Naive thymus-derived CD4-positive, alpha-beta T cell (primary cell): ENCODE measurements around the gene VAV2. TPM values are rescaled to one million over a fixed set of nuclear protein-coding genes. Genes with fewer than 3 reads are reported as not detected.
A peak's percentile ranks its signal among the peaks of the same experiment; 100 is the strongest.

Experiments used
- ATAC-seq: fragments of 150-1000 bp; cut with Tn5 transposase; 2 replicates; pipeline ENCODE4 v1.10.0; 2021; ENCODE audit warnings: mild to moderate bottlenecking, moderate library complexity
- CTCF ChIA-PET: fragments of 350-600 bp; sonication (Branson Sonifier 250); formaldehyde crosslinking; loops from one replicate; lab custom pipeline; 2021; ENCODE audit warnings: antibody characterized with exemption; lab: Charles Lee
- POLR2A ChIA-PET: fragments of 350-600 bp; sonication (Branson Sonifier 250); formaldehyde crosslinking; loops from one replicate; lab custom pipeline; 2021; ENCODE audit warnings: antibody characterized with exemption, inconsistent platforms; lab: Charles Lee
- DNase-seq, 9 donors: peaks; one replicate each; pipeline versions ENCODE4 v3.0.0 to v3.0.0-alpha.2; 2020 to 2022; ENCODE audit warnings: mixed read lengths in 1 of 9
- H3K27ac ChIP-seq: one replicate; pipeline ENCODE4 v1.7.0; 2013; ENCODE audit warnings: mild to moderate bottlenecking, low read depth, low read length, moderate library complexity
- H3K27me3 ChIP-seq, 2 donors: one replicate each; pipeline ENCODE4 v1.7.0; 2013; ENCODE audit warnings: low read length in 2 of 2, mild to moderate bottlenecking in 2 of 2, moderate library complexity in 2 of 2; ENCODE audit not compliant: control insufficient read depth in 2 of 2, insufficient read depth in 2 of 2
- H3K36me3 ChIP-seq, 3 experiments: 1 replicate in 2 of 3; 2 replicates in 1 of 3; pipeline ENCODE4 v1.7.0; 2013; ENCODE audit warnings: low read length in 3 of 3, mild to moderate bottlenecking in 3 of 3, moderate library complexity in 1 of 3; ENCODE audit not compliant: insufficient read depth in 3 of 3, control insufficient read depth in 2 of 3
- H3K4me1 ChIP-seq, 2 donors: one replicate each; pipeline ENCODE4 v1.7.0; 2013; ENCODE audit warnings: low read length in 2 of 2, mild to moderate bottlenecking in 2 of 2, moderate library complexity in 1 of 2; ENCODE audit not compliant: control insufficient read depth in 2 of 2, insufficient read depth in 2 of 2
- H3K4me3 ChIP-seq: 2 replicates; pipeline ENCODE4 v1.7.0; 2013; ENCODE audit warnings: mild to moderate bottlenecking, low read length
- H3K9me3 ChIP-seq, 3 experiments: 1 replicate in 2 of 3; 2 replicates in 1 of 3; pipeline ENCODE4 v1.7.0; 2013; ENCODE audit warnings: low read length in 3 of 3; ENCODE audit not compliant: control insufficient read depth in 2 of 3
- H3K27ac Mint-ChIP-seq, 9 donors: one replicate each; pipeline ENCODE4 v1.8.0; 2020 to 2022; ENCODE audit warnings: mixed read lengths in 9 of 9, mild to moderate bottlenecking in 8 of 9, moderate library complexity in 5 of 9, inconsistent platforms in 2 of 9
- H3K27me3 Mint-ChIP-seq, 5 donors: one replicate each; pipeline ENCODE4 v1.8.0; 2021 to 2022; ENCODE audit warnings: mixed read lengths in 5 of 5, mild to moderate bottlenecking in 1 of 5
- H3K36me3 Mint-ChIP-seq, 5 donors: one replicate each; pipeline ENCODE4 v1.8.0; 2020 to 2022; ENCODE audit warnings: mixed read lengths in 5 of 5, mild to moderate bottlenecking in 3 of 5, inconsistent platforms in 1 of 5
- H3K4me1 Mint-ChIP-seq, 7 donors: one replicate each; pipeline ENCODE4 v1.8.0; 2020 to 2022; ENCODE audit warnings: mixed read lengths in 7 of 7, mild to moderate bottlenecking in 3 of 7, inconsistent platforms in 1 of 7
- H3K4me3 Mint-ChIP-seq, 10 donors: one replicate each; pipeline ENCODE4 v1.8.0; 2020 to 2022; ENCODE audit warnings: mild to moderate bottlenecking in 10 of 10, mixed read lengths in 10 of 10, moderate library complexity in 6 of 10, inconsistent platforms in 2 of 10
- H3K9me3 Mint-ChIP-seq, 11 donors: one replicate each; pipeline ENCODE4 v1.8.0; 2020 to 2022; ENCODE audit warnings: mixed read lengths in 11 of 11, mild to moderate bottlenecking in 4 of 11, inconsistent platforms in 1 of 11, moderate library complexity in 1 of 11
- intact Hi-C, 2 donors: fragments of 100-400 bp; cut with micrococcal nuclease; formaldehyde crosslinking; loops; one replicate each; pipeline ENCODE4 v1.15.1; 2023
- polyA plus RNA-seq, 2 donors: library from polyadenylated mRNA; unstranded; fragments of 300-500 nt; fragmentation: Illumina TruSeq; gene quantifications; one replicate each; pipeline ENCODE4 v1.2.3, GENCODE V29; 2021
- total RNA-seq, 6 experiments: library from RNA in 5 of 6; stranded (reverse) in 5 of 6; gene quantifications; 1 replicate in 5 of 6; 2 replicates in 1 of 6; pipeline ENCODE4 v1.2.3 and lab custom pipeline; 2021 to 2026

VAV2 gene
- total and polyA plus RNA-seq, 7 experiments from 2014 or later, result 0.18 to 14.4 (median 1.9) TPM

DNA sequence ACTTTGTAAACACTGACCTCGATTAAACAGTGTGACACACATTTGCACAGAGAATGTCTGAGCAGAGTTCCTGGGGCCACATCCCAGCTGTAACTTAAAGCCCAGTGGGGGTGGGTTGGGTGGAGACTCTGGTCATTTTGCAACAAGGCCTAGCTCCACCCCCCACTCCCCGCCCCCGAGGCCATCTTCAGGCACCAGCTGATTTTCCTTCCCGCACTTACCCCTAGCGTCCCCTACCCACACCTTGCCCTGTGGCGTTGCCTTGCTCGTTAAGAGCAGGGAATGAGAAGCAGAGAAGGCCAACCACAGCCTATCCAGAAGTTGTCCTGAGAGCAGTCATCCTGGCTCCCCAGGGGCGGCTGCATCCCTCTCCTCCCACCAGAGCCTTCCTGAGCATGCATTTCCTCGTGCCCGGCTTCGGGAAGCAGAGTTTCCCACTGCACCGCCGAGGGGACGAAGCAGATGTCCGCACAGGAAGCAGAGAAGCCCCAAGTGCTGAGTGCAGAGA lies 152.2 kb downstream of the VAV2 start:
- peak; percentile 48 for ATAC-seq
- H3K9me3 Mint-ChIP-seq, result no peaks in the 10 kb centered on the region
- intact Hi-C loops, result no loop called here

GRCh38 chr9:133838859-133839507 lies 153.1 kb downstream of the VAV2 start:
- intact Hi-C loops, result no loop called here
- Mint-ChIP-seq H3K36me3 (no peaks in the 10 kb centered on the region), H3K27ac (peak overlapping the region in 1 of 9 donors; percentile 43), H3K4me1 (peaks cover 0 to 3% (median 0%) of the 10 kb centered on the region in 7 donors), H3K4me3 (no peak overlapping the region), H3K27me3 (no peaks in the 10 kb centered on the region), H3K9me3 (no peaks in the 10 kb centered on the region)
- ATAC-seq (no peak), DNase-seq (no peak)
- Histone ChIP-seq H3K4me1 (no peaks in the 10 kb centered on the region), H3K27ac (no peak overlapping the region), H3K4me3 (no peak overlapping the region), H3K27me3 (no peaks in the 10 kb centered on the region), H3K9me3 (no peaks in the 10 kb centered on the region), H3K36me3 (no peaks in the 10 kb centered on the region)
- ChIA-PET CTCF (no interaction called here), POLR2A (no interaction called here)

More for the DNA sequence above, 152.2 kb downstream of the VAV2 start:
- H3K4me3 Mint-ChIP-seq, result no peak overlapping the region
- no peaks in the 10 kb centered on the region for H3K36me3 Mint-ChIP-seq
- Histone ChIP-seq H3K36me3 (no peaks in the 10 kb centered on the region), H3K9me3 (no peaks in the 10 kb centered on the region), H3K4me1 (no peaks in the 10 kb centered on the region), H3K27ac (no peak overlapping the region), H3K4me3 (no peak overlapping the region), H3K27me3 (no peaks in the 10 kb centered on the region)
- no peak for DNase-seq
- no peaks in the 10 kb centered on the region for H3K27me3 Mint-ChIP-seq
- H3K4me1 Mint-ChIP-seq, result peaks cover 0 to 3% (median 0%) of the 10 kb centered on the region in 7 donors
- no peak overlapping the region for H3K27ac Mint-ChIP-seq
- ChIA-PET CTCF (no interaction called here), POLR2A (no interaction called here)

- Mint-ChIP-seq H3K4me1 (peaks cover 0 to 3% (median 0%) of the 10 kb centered on the region in 7 donors), H3K4me3 (no peak overlapping the region), H3K9me3 (no peaks in the 10 kb centered on the region), H3K27me3 (no peaks in the 10 kb centered on the region), H3K27ac (no peak overlapping the region), H3K36me3 (no peaks in the 10 kb centered on the region)
- H3K4me1 ChIP-seq, result no peaks in the 10 kb centered on the region
- ChIA-PET POLR2A (no interaction called here), CTCF (no interaction called here)
- no peak for DNase-seq
- no peak overlapping the region for H3K27ac ChIP-seq
- no peak overlapping the region for H3K4me3 ChIP-seq
- no peaks in the 10 kb centered on the region for H3K9me3 ChIP-seq
- ATAC-seq, result no peak
- intact Hi-C loops, result no loop called here
- H3K27me3 ChIP-seq, result no peaks in the 10 kb centered on the region
- no peaks in the 10 kb centered on the region for H3K36me3 ChIP-seq
These were observed 154.2 kb downstream of the VAV2 start for GRCh38 chr9:133837627-133838597.

GRCh38 chr9:133836818-133837217 lies 155.3 kb downstream of the VAV2 start:
- no peak overlapping the region for H3K4me3 ChIP-seq
- ChIA-PET POLR2A (no interaction called here), CTCF (no interaction called here)
- Mint-ChIP-seq H3K27ac (no peak overlapping the region), H3K4me1 (peaks cover 0 to 3% (median 0%) of the 10 kb centered on the region in 7 donors), H3K27me3 (no peaks in the 10 kb centered on the region), H3K36me3 (no peaks in the 10 kb centered on the region), H3K9me3 (no peaks in the 10 kb centered on the region), H3K4me3 (no peak overlapping the region)
- H3K36me3 ChIP-seq, result no peaks in the 10 kb centered on the region
- DNase-seq (no peak), ATAC-seq (no peak)
- H3K27ac ChIP-seq, result no peak overlapping the region
- no peaks in the 10 kb centered on the region for H3K4me1 ChIP-seq
- H3K9me3 ChIP-seq, result no peaks in the 10 kb centered on the region
- intact Hi-C loops, result no loop called here
- H3K27me3 ChIP-seq, result no peaks in the 10 kb centered on the region

- Histone ChIP-seq H3K4me3 (no peak overlapping the region), H3K27ac (no peak overlapping the region), H3K4me1 (no peaks in the 10 kb centered on the region), H3K27me3 (no peaks in the 10 kb centered on the region), H3K9me3 (no peaks in the 10 kb centered on the region), H3K36me3 (no peaks in the 10 kb centered on the region)
- no peak for DNase-seq
- no peak overlapping the region for H3K27ac Mint-ChIP-seq
- POLR2A ChIA-PET, result no interaction called here
- H3K9me3 Mint-ChIP-seq, result no peaks in the 10 kb centered on the region
- no peak for ATAC-seq
- CTCF ChIA-PET, result no interaction called here
- intact Hi-C loops, result no loop called here
- H3K36me3 Mint-ChIP-seq, result no peaks in the 10 kb centered on the region
- H3K4me1 Mint-ChIP-seq, result peaks cover 0 to 3% (median 0%) of the 10 kb centered on the region in 7 donors
- no peak overlapping the region for H3K4me3 Mint-ChIP-seq
- no peaks in the 10 kb centered on the region for H3K27me3 Mint-ChIP-seq
These were observed 155.9 kb downstream of the VAV2 start for GRCh38 chr9:133836001-133836758.

GRCh38 chr9:133835262-133835901 lies 156.7 kb downstream of the VAV2 start:
- ChIA-PET CTCF (no interaction called here), POLR2A (interaction anchor here (0.6 kb wide), 1 partner anchor 40 kb away, joined by 3 read pairs; no protein-coding TSS in a partner anchor)
- Mint-ChIP-seq H3K36me3 (no peaks in the 10 kb centered on the region), H3K4me1 (peaks cover 0 to 3% (median 0%) of the 10 kb centered on the region in 7 donors), H3K4me3 (no peak overlapping the region), H3K27ac (no peak overlapping the region), H3K27me3 (no peaks in the 10 kb centered on the region), H3K9me3 (no peaks in the 10 kb centered on the region)
- ATAC-seq (no peak), DNase-seq (no peak)
- Histone ChIP-seq H3K27me3 (no peaks in the 10 kb centered on the region), H3K4me1 (no peaks in the 10 kb centered on the region), H3K27ac (no peak overlapping the region), H3K9me3 (no peaks in the 10 kb centered on the region), H3K4me3 (no peak overlapping the region), H3K36me3 (no peaks in the 10 kb centered on the region)
- intact Hi-C loops, result no loop called here
